PC-9 (cell line): ENCODE data around the gene ARHGEF12. TPM values are rescaled to one million over a fixed set of nuclear protein-coding genes. Genes with fewer than 3 reads are reported as not detected.

ENCODE experiments used
- BruUV-seq: library from RNA; stranded (reverse); fragments of 400-500 nt; replicated peaks from 2 replicates; lab custom pipeline; 2021; lab: Mats Ljungman, UMichigan
- CTCF ChIA-PET: fragments of 300-600 bp; sonication (Branson Sonifier 250); formaldehyde crosslinking; loops from one replicate; lab custom pipeline; 2022; ENCODE audit warnings: antibody characterized with exemption; lab: Charles Lee
- POLR2A ChIA-PET: fragments of 300-600 bp; sonication (Branson Sonifier 250); formaldehyde crosslinking; loops from one replicate; lab custom pipeline; 2022; ENCODE audit warnings: antibody characterized with exemption; ENCODE audit not compliant: unreplicated experiment; lab: Charles Lee
- DNase-seq, 2 experiments: peaks; one replicate each; pipeline versions ENCODE4 v3.0.0 to v3.0.0-alpha.2; 2015 to 2022; ENCODE audit warnings: mixed read lengths in 1 of 2
- H2AFZ ChIP-seq: fragments of 200-600 bp; sonication (generic); 2 replicates; pipeline ENCODE4 v1.8.1; 2017; ENCODE audit warnings: antibody characterized with exemption
- H3F3A ChIP-seq: fragments of 200-600 bp; sonication (generic); 2 replicates; pipeline ENCODE4 v1.8.1; 2017; ENCODE audit warnings: antibody characterized with exemption, mild to moderate bottlenecking, low read depth; ENCODE audit not compliant: insufficient read depth
- H3K27ac ChIP-seq: fragments of 200-600 bp; sonication (generic); 2 replicates; pipeline ENCODE4 v1.6.1; 2016; ENCODE audit warnings: mixed run types
- H3K27me3 ChIP-seq: fragments of 200-600 bp; sonication (generic); 2 replicates; pipeline ENCODE4 v1.6.1; 2016; ENCODE audit warnings: low read depth, mixed run types; ENCODE audit not compliant: insufficient read depth
- H3K36me3 ChIP-seq: fragments of 200-600 bp; sonication (generic); 2 replicates; pipeline ENCODE4 v1.6.1; 2016; ENCODE audit warnings: low read depth, mixed run types
- H3K4me1 ChIP-seq: fragments of 200-600 bp; sonication (generic); replicated peaks from 2 replicates; pipeline ENCODE4 v1.6.1; 2016; ENCODE audit warnings: mixed run types; ENCODE audit not compliant: insufficient read depth
- H3K4me2 ChIP-seq: fragments of 200-600 bp; sonication (generic); 2 replicates; pipeline ENCODE4 v1.6.1; 2017; ENCODE audit warnings: mixed run types
- H3K4me3 ChIP-seq: fragments of 200-600 bp; sonication (generic); 2 replicates; pipeline ENCODE4 v1.6.1; 2016; ENCODE audit warnings: mixed run types
- H3K79me2 ChIP-seq: fragments of 200-600 bp; sonication (generic); 2 replicates; pipeline ENCODE4 v1.6.1; 2017; ENCODE audit warnings: low read depth, mixed run types
- H3K9me2 ChIP-seq: fragments of 200-600 bp; sonication (generic); 2 replicates; pipeline ENCODE4 v1.8.1; 2017; ENCODE audit warnings: mild to moderate bottlenecking; ENCODE audit not compliant: insufficient read depth
- H3K9me3 ChIP-seq: fragments of 200-600 bp; sonication (generic); 2 replicates; pipeline ENCODE4 v1.8.1; 2016; ENCODE audit warnings: low read depth; ENCODE audit not compliant: insufficient read depth
- H4K20me1 ChIP-seq: fragments of 200-600 bp; sonication (generic); 2 replicates; pipeline ENCODE4 v1.8.1; 2017; ENCODE audit not compliant: insufficient read depth
- EZH2 ChIP-seq: fragments of 200-600 bp; sonication (generic); IDR thresholded peaks from 2 replicates; pipeline ENCODE4 v1.8.0; 2017; ENCODE audit warnings: antibody characterized with exemption, low read depth
- intact Hi-C: fragments of 100-400 bp; cut with micrococcal nuclease; formaldehyde crosslinking; loops from one replicate; pipeline ENCODE4 v1.10.0; 2022; ENCODE audit not compliant: unreplicated experiment
- total RNA-seq: library from RNA; stranded (reverse); gene quantifications from 2 replicates; pipeline ENCODE4 v1.2.3, GENCODE V29; 2021
- TF ChIP-seq, protein P1 (sequence below): fragments of 200-600 bp; sonication (generic); conservative IDR thresholded peaks from 2 replicates; pipeline ENCODE4 v1.6.1; 2017; ENCODE audit warnings: mixed run types, antibody characterized with exemption, mild to moderate bottlenecking, moderate library complexity

Gene ARHGEF12
- total RNA-seq, 1 experiment from 2014 or later: 76.5 TPM

DNA sequence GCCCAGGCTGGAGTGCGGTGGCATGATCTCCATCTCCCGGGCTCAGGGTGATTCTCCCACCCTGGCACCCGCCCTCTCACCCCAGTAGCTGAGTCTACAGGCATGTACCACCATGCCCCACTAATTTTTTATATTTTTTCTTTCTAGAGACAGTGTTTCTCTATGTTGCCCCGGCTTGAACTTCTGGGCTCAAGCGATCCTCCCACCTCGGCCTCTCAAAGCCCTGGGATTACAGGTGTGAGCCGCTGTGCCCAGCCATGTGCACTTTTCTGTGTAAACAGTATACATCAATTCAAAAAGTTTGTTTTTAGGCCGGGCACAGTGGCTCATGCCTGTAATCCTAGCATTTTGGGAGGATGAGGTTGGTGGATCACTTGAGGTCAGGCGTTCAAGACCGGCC is 190.0 kb downstream of the ARHGEF12 start:
- Histone ChIP-seq H4K20me1 (no peaks in the 10 kb centered on the region), H3K79me2 (no peaks in the 10 kb centered on the region), H2AFZ (no peak overlapping the region), H3K4me3 (no peak overlapping the region), H3K27me3 (peaks cover 100% of the 10 kb centered on the region), H3K9me3 (no peaks in the 10 kb centered on the region), H3K36me3 (no peaks in the 10 kb centered on the region), H3K4me2 (no peak overlapping the region), H3K9me2 (no peaks in the 10 kb centered on the region), H3K4me1 (no peaks in the 10 kb centered on the region), H3F3A (no peaks in the 10 kb centered on the region), H3K27ac (no peak overlapping the region)
- POLR2A ChIA-PET: no interaction called here
- CTCF ChIA-PET: interaction anchor here (0.5 kb wide), 1 partner anchor 26 kb away, joined by 5 read pairs; no protein-coding TSS in a partner anchor
- no TSS peak for BruUV-seq
- DNase-seq: no peak
- TF ChIP-seq EZH2: no peak
- TF ChIP-seq, protein P1, sequence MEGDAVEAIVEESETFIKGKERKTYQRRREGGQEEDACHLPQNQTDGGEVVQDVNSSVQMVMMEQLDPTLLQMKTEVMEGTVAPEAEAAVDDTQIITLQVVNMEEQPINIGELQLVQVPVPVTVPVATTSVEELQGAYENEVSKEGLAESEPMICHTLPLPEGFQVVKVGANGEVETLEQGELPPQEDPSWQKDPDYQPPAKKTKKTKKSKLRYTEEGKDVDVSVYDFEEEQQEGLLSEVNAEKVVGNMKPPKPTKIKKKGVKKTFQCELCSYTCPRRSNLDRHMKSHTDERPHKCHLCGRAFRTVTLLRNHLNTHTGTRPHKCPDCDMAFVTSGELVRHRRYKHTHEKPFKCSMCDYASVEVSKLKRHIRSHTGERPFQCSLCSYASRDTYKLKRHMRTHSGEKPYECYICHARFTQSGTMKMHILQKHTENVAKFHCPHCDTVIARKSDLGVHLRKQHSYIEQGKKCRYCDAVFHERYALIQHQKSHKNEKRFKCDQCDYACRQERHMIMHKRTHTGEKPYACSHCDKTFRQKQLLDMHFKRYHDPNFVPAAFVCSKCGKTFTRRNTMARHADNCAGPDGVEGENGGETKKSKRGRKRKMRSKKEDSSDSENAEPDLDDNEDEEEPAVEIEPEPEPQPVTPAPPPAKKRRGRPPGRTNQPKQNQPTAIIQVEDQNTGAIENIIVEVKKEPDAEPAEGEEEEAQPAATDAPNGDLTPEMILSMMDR: no peak
- intact Hi-C loops: no loop called here

DNA sequence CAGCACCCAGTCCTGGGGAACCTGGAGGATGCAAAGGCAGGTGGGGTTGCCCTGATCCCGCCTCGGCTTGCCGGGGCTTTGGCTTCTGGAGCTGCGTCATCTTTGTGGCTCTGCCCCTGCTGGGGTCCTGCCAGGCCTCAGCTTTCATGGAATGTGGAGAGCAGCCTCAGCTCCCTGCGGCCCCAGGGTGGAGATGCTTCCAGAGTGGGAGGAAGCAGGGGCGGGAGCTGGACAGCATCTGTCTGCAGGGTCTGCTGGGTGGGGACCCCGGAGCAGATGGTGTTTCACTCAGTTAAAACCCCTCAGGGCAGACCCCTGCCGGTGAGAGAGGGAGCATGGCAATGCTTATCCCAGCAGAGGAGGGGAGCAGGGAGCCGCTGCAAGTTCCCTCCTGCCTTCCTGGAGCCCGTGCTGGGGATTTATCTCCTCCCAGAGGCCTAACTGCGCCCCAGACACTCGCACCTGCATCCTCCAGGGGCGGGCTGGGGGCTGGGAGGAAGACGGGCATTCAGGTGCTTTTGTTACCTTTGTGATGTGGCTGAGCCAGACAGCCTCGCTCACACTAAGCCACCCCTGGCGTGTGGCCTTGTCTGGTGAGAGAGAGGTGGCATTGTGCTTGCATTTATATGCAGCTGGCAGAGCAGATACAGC is 191.0 kb downstream of the ARHGEF12 start:
- Histone ChIP-seq H3K27me3 (peaks cover 100% of the 10 kb centered on the region), H2AFZ (no peak overlapping the region), H3K4me2 (no peak overlapping the region), H3K9me2 (no peaks in the 10 kb centered on the region), H3K4me1 (no peaks in the 10 kb centered on the region), H3K9me3 (no peaks in the 10 kb centered on the region), H3K79me2 (no peaks in the 10 kb centered on the region), H3K4me3 (no peak overlapping the region), H4K20me1 (no peaks in the 10 kb centered on the region), H3F3A (no peaks in the 10 kb centered on the region), H3K27ac (no peak overlapping the region), H3K36me3 (no peaks in the 10 kb centered on the region)
- intact Hi-C loops: no loop called here
- POLR2A ChIA-PET: interaction anchor here (0.7 kb wide), 1 partner anchor 13 kb away, joined by 5 read pairs; no protein-coding TSS in a partner anchor
- BruUV-seq: no TSS peak
- TF ChIP-seq EZH2: no peak
- TF ChIP-seq, protein P1: no peak
- DNase-seq: no peak
- CTCF ChIA-PET: no interaction called here

DNA sequence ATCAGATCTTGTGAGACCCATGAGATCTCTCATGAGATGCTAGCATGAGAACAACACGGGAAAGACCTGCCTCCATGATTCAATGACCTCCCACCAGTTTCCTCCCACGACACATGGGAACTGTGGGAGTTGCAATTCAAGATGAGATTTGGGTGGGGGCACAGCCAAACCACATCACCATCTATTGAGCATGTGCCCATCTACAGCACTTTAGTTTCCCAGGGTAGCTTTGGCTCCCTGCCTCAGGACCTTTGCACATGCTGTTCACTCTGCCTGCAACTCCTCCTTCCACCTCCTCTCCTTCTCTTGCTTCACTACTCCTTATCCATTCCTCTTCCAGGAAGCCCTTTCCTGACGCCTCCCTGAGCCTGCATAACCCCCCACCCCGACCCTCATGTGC is 192.5 kb downstream of the ARHGEF12 start:
- Histone ChIP-seq H3K79me2 (no peaks in the 10 kb centered on the region), H2AFZ (no peak overlapping the region), H3K9me3 (no peaks in the 10 kb centered on the region), H3K4me1 (no peaks in the 10 kb centered on the region), H4K20me1 (no peaks in the 10 kb centered on the region), H3K27me3 (peaks cover 100% of the 10 kb centered on the region), H3K27ac (no peak overlapping the region), H3K9me2 (no peaks in the 10 kb centered on the region), H3K4me2 (no peak overlapping the region), H3K4me3 (no peak overlapping the region), H3K36me3 (no peaks in the 10 kb centered on the region), H3F3A (no peaks in the 10 kb centered on the region)
- BruUV-seq: no TSS peak
- ChIA-PET CTCF (no interaction called here), POLR2A (no interaction called here)
- TF ChIP-seq EZH2: no peak
- TF ChIP-seq, protein P1: no peak
- DNase-seq: no peak
- intact Hi-C loops: no loop called here
